RWPE2 (cell line): ENCODE measurements around the gene ATP5PB.

Source experiments
- ATAC-seq: fragments of 200-7000 bp; cut with Tn5 transposase; 3 replicates; pipeline ENCODE4 v1.9.1; 2021; ENCODE audit warnings: low read depth
- DNase-seq: peaks from one replicate; pipeline ENCODE4 v3.0.0-alpha.2; 2020; ENCODE audit warnings: low spot score
- H3K27ac ChIP-seq: fragments of 450-650 bp; 2 replicates; pipeline ENCODE4 v1.5.1; 2017; ENCODE audit warnings: mild to moderate bottlenecking; ENCODE audit not compliant: poor library complexity, severe bottlenecking
- H3K27me3 ChIP-seq: fragments of 250-450 bp; sonication (Bioruptor Pico); 2 replicates; pipeline ENCODE4 v1.5.1; 2021; ENCODE audit warnings: mild to moderate bottlenecking, moderate library complexity; ENCODE audit not compliant: insufficient read depth, poor library complexity, severe bottlenecking
- H3K36me3 ChIP-seq: fragments of 250-450 bp; sonication (Bioruptor Pico); 2 replicates; pipeline ENCODE4 v1.5.1; 2020; ENCODE audit warnings: low read depth, mild to moderate bottlenecking, moderate library complexity
- H3K4me1 ChIP-seq: fragments of 250-450 bp; sonication (Bioruptor Pico); 2 replicates; pipeline ENCODE4 v1.5.1; 2021; ENCODE audit warnings: mild to moderate bottlenecking, moderate library complexity; ENCODE audit not compliant: insufficient read depth, poor library complexity, severe bottlenecking
- H3K4me3 ChIP-seq: fragments of 250-450 bp; sonication (Bioruptor Pico); 2 replicates; pipeline ENCODE4 v1.5.1; 2021; ENCODE audit warnings: mild to moderate bottlenecking, moderate library complexity; ENCODE audit not compliant: severe bottlenecking
- H3K9me3 ChIP-seq: fragments of 250-450 bp; sonication (Bioruptor Pico); 2 replicates; pipeline ENCODE4 v1.5.1; 2021; ENCODE audit warnings: mild to moderate bottlenecking, moderate library complexity; ENCODE audit not compliant: severe bottlenecking
- TF ChIP-seq, protein P1 (sequence below): fragments of 450-650 bp; IDR thresholded peaks from one replicate; pipeline ENCODE4 v1.5.1; 2017; ENCODE audit warnings: mild to moderate bottlenecking, moderate library complexity; ENCODE audit not compliant: poor library complexity, severe bottlenecking

Gene ATP5PB

DNA sequence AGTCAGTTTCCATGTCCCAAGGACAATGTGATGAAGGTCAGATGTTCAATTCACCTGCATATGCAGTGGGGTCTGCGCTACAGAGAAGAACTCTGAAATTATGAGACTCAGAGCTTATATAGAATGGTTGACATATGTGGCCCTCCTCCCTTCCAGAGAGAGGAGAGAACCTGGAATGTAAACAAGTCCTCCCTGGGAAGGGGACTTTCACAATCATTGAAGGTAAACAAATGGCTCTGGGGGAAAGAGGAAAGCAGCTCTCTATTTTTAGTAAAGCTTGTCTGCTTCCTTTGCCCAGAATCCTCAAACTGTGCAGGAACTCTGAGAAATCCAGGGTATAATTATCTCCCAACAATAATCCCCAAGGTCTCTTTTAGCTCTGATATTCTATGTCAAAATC is 31.5 kb upstream of the ATP5PB start:
- Histone ChIP-seq H3K9me3 (no peaks in the 10 kb centered on the region), H3K27me3 (no peaks in the 10 kb centered on the region), H3K27ac (no peak overlapping the region), H3K4me1 (no peaks in the 10 kb centered on the region), H3K36me3 (no peaks in the 10 kb centered on the region), H3K4me3 (no peak overlapping the region)
- TF ChIP-seq, protein P1, sequence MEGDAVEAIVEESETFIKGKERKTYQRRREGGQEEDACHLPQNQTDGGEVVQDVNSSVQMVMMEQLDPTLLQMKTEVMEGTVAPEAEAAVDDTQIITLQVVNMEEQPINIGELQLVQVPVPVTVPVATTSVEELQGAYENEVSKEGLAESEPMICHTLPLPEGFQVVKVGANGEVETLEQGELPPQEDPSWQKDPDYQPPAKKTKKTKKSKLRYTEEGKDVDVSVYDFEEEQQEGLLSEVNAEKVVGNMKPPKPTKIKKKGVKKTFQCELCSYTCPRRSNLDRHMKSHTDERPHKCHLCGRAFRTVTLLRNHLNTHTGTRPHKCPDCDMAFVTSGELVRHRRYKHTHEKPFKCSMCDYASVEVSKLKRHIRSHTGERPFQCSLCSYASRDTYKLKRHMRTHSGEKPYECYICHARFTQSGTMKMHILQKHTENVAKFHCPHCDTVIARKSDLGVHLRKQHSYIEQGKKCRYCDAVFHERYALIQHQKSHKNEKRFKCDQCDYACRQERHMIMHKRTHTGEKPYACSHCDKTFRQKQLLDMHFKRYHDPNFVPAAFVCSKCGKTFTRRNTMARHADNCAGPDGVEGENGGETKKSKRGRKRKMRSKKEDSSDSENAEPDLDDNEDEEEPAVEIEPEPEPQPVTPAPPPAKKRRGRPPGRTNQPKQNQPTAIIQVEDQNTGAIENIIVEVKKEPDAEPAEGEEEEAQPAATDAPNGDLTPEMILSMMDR, result no peak
- ATAC-seq, result no peak
- DNase-seq, result no peak

- no peaks in the 10 kb centered on the region for H3K4me1 ChIP-seq
- no peaks in the 10 kb centered on the region for H3K36me3 ChIP-seq
- DNase-seq, result no peak
- no peaks in the 10 kb centered on the region for H3K9me3 ChIP-seq
- TF ChIP-seq, protein P1, result no peak
- H3K4me3 ChIP-seq, result no peak overlapping the region
- H3K27ac ChIP-seq, result no peak overlapping the region
- ATAC-seq, result no peak
- H3K27me3 ChIP-seq, result no peaks in the 10 kb centered on the region
These were observed 30.2 kb upstream of the ATP5PB start for GRCh38 chr1:111419037-111419436.

- no peaks in the 10 kb centered on the region for H3K9me3 ChIP-seq
- no peaks in the 10 kb centered on the region for H3K4me1 ChIP-seq
- no peak overlapping the region for H3K4me3 ChIP-seq
- H3K27me3 ChIP-seq, result no peaks in the 10 kb centered on the region
- TF ChIP-seq, protein P1, result no peak
- no peak overlapping the region for H3K27ac ChIP-seq
- ATAC-seq (no peak), DNase-seq (no peak)
- H3K36me3 ChIP-seq, result no peaks in the 10 kb centered on the region
These were observed 28.9 kb upstream of the ATP5PB start for GRCh38 chr1:111420377-111420776.

DNA sequence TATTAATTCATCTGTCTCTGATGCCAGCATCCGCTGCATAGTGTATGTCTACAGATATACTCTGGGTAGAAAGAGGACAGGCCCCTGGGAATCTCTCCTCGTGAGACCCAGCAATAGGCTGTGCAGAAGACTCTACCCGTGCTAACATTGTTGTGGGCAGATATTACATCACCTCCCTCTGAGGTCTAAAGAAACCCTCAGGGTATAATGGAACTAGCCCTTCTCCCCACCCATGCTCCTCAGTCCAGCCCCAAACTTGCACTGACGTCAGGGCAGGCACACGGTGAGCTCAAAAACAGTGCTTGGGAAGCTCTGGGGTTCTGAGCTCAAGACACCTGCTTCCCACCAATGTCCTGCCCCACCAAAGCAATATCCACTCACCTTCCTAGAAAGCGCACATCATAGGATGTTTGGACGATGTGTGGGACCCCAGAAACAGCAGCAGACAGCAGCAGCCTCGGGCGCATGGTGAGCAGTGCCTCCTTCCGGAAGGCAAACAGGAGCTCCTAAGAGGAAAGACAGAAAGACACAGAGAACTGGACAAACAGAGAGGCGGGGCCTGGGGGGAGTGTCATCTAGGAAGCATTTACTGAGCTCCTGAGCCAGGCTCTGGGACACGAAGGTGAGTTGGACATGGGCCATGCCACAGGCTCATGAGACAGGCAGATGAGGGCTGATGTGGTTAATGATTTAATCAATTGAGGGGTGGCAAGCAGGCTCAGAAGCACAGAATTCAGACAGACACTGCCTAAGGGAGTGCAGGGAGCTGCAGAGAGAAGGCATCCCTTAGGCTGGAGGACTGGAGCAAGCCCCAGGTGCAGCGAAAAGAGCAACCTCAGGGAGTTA is 26.5 kb upstream of the ATP5PB start:
- TF ChIP-seq, protein P1, result peak; percentile 13

DNA sequence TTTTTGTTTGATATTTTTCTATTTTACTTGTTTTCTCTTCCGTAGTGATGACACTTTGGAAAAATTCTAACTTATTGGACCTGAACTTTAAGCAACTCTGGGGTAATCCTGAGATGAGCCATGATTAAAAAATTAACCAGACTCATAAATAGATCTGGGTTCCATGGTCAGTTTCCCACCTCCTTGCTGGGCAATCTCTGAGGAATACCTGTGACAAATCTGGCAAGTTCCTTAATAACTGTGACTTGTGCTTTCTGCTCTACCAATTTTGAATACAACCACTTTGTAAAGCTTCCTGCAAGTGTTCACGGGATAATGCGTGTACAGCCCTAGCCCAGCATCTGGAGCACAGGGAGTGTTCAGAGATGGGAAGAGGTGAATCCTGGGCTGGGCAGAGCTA is 25.0 kb upstream of the ATP5PB start:
- Histone ChIP-seq H3K4me3 (no peak overlapping the region), H3K9me3 (no peaks in the 10 kb centered on the region), H3K27ac (no peak overlapping the region), H3K27me3 (no peaks in the 10 kb centered on the region), H3K4me1 (no peaks in the 10 kb centered on the region), H3K36me3 (no peaks in the 10 kb centered on the region)
- TF ChIP-seq, protein P1, result no peak
- no peak for DNase-seq
- ATAC-seq, result no peak

More for the DNA sequence above, 26.5 kb upstream of the ATP5PB start:
- no peaks in the 10 kb centered on the region for H3K27me3 ChIP-seq
- H3K9me3 ChIP-seq, result no peaks in the 10 kb centered on the region
- peak; percentile 64 for DNase-seq
- no peaks in the 10 kb centered on the region for H3K4me1 ChIP-seq
- H3K4me3 ChIP-seq, result no peak overlapping the region
- H3K27ac ChIP-seq, result no peak overlapping the region
- peak; percentile 77 for ATAC-seq
- H3K36me3 ChIP-seq, result no peaks in the 10 kb centered on the region
